Esophagus (tissue), 2 donors: ENCODE measurements around the gene MLH1. TPM values are rescaled to one million over a fixed set of nuclear protein-coding genes. Genes with fewer than 3 reads are reported as not detected.
"Not testable (repeated sequence)": the region's sequence is repeated elsewhere in the genome, so short reads cannot be mapped to it uniquely, and the experiment has no call there.

Experiments
- H3K27ac ChIP-seq, 2 donors: one replicate each; pipeline ENCODE4 v1.5.1; 2013; ENCODE audit warnings: low read depth in 2 of 2, mild to moderate bottlenecking in 2 of 2, inconsistent platforms in 1 of 2, low read length in 1 of 2, moderate library complexity in 1 of 2
- H3K27me3 ChIP-seq, 2 donors: one replicate each; pipeline ENCODE4 v1.6.1; 2013; ENCODE audit warnings: low read length in 2 of 2, control low read depth in 1 of 2, mild to moderate bottlenecking in 1 of 2; ENCODE audit not compliant: insufficient read depth in 2 of 2, control insufficient read depth in 1 of 2
- H3K36me3 ChIP-seq, 2 donors: one replicate each; pipeline ENCODE4 v1.6.1; 2013; ENCODE audit warnings: low read length in 1 of 2; ENCODE audit not compliant: control insufficient read depth in 2 of 2, insufficient read depth in 2 of 2
- H3K4me1 ChIP-seq, 2 donors: one replicate each; pipeline ENCODE4 v1.6.1; 2013; ENCODE audit warnings: low read length in 1 of 2; ENCODE audit not compliant: control insufficient read depth in 2 of 2, insufficient read depth in 2 of 2
- H3K4me3 ChIP-seq, 2 donors: one replicate each; pipeline ENCODE4 v1.5.1; 2013; ENCODE audit warnings: low read length in 2 of 2, mild to moderate bottlenecking in 2 of 2, low read depth in 1 of 2, moderate library complexity in 1 of 2
- H3K9me3 ChIP-seq, 2 donors: one replicate each; pipeline ENCODE4 v1.6.1; 2013; ENCODE audit warnings: mild to moderate bottlenecking in 2 of 2, low read depth in 1 of 2, low read length in 1 of 2, moderate library complexity in 1 of 2; ENCODE audit not compliant: control insufficient read depth in 2 of 2, insufficient read depth in 1 of 2
- WGBS, 2 donors: extraction: QIAGEN DNeasy Blood & Tissue Kit; methylation state at CpG; one replicate each; pipeline ENCODE4 v1.1.7; 2013; 5-methylcytosine and 5-hydroxymethylcytosine counted together
- polyA plus RNA-seq, 2 donors: library from polyadenylated mRNA; stranded (reverse); fragments of 200-250 nt; gene quantifications; one replicate each; pipeline ENCODE4 v1.2.3, GENCODE V29; 2013
- donor health status: healthy with polysubstance abuse.
- donor health status: Bipolar disorder and iron deficiency.

MLH1 gene
- polyA plus RNA-seq, 2 donors, result 7.0 to 13.9 TPM

- WGBS, 2 donors, result 52% methylated on average over 3 of the region's 3 CpGs
Measured at GRCh38 chr3:36957862-36958686, 35.2 kb upstream of the MLH1 start.

DNA sequence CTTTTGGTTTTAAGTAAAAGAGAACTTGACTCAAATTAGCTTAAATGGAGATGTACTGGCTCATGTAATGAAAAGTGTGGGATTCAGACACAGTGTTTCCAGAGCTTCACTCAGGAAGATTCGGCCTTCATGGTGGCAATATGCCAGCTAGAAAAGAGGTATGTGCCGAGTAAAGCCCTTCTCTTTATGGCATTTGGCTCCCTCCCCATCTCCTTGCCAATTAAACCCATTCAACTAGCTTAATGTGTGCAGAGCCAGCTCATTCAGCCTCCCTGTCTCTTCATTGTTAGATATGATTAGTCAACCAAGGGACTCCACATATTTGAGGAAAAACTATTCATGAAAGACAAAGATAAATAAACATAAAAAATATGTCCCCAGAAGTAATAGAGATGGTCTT lies 33.5 kb upstream of the MLH1 start:
- Histone ChIP-seq H3K27ac (no peak overlapping the region), H3K9me3 (no peaks in the 10 kb centered on the region), H3K27me3 (no peaks in the 10 kb centered on the region), H3K4me1 (no peaks in the 10 kb centered on the region), H3K4me3 (no peak overlapping the region), H3K36me3 (no peaks in the 10 kb centered on the region)
- 27 to 40% methylated on average over 2 of the region's 2 CpGs for WGBS, 2 donors

More at GRCh38 chr3:36957862-36958686, 35.2 kb upstream of the MLH1 start:
- Histone ChIP-seq H3K9me3 (no peaks in the 10 kb centered on the region), H3K27me3 (no peaks in the 10 kb centered on the region), H3K27ac (no peak overlapping the region), H3K4me3 (no peak overlapping the region), H3K4me1 (no peaks in the 10 kb centered on the region), H3K36me3 (no peaks in the 10 kb centered on the region)

DNA sequence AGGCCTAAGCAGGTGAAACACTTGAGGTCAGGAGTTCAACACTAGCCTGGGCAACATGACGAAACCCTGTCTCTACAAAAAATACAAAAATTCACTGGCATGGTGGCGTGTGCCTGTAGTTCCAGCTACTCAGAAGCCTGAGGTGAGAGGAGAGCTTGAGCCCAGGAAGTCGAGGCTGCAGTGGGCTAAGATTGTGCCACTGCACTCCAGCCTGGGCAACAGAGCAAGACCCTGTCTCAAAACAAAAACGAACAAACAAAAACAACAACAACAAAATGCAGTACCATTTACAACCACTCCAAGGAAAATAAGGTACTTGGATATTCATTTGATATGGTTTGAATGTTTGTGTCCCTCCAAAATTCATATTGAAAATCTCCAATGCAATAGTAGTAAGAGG lies 32.8 kb upstream of the MLH1 start:
- no peak overlapping the region for H3K27ac ChIP-seq
- WGBS, 2 donors, result 89 to 92% methylated on average over 4 of the region's 4 CpGs

DNA sequence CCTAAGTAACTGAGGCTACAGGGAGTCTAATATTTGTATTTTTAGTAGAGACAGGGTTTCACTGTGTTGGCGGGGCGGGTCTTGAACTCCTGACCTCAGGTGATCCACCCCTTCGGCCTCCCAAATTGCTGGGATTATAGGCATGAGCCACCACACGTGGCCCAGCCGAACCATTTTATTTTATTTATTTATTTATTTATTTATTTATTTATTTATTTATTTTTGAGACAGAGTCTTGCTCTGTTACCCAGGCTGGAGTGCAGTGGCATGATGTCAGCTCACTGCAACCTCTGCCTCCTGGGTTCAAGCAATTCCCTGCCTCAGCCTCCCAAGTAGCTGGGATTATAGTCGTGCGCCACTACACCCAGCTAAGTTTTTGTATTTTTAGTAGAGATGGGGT lies 30.3 kb upstream of the MLH1 start:
- not testable (repeated sequence) for H3K27me3 ChIP-seq, H3K9me3 ChIP-seq, H3K4me3 ChIP-seq, H3K36me3 ChIP-seq, H3K4me1 ChIP-seq, H3K27ac ChIP-seq
- 95% methylated on average over 7 of the region's 7 CpGs for WGBS, 2 donors

More for the DNA sequence above, 32.8 kb upstream of the MLH1 start:
- Histone ChIP-seq H3K27me3 (no peaks in the 10 kb centered on the region), H3K9me3 (no peaks in the 10 kb centered on the region), H3K4me3 (no peak overlapping the region), H3K36me3 (no peaks in the 10 kb centered on the region), H3K4me1 (no peaks in the 10 kb centered on the region)

GRCh38 chr3:36964331-36964730 lies 29.0 kb upstream of the MLH1 start:
- no peaks in the 10 kb centered on the region for H3K9me3 ChIP-seq
- no peaks in the 10 kb centered on the region for H3K36me3 ChIP-seq
- no peak overlapping the region for H3K4me3 ChIP-seq
- H3K27me3 ChIP-seq, result no peaks in the 10 kb centered on the region
- no peak overlapping the region for H3K27ac ChIP-seq
- no peaks in the 10 kb centered on the region for H3K4me1 ChIP-seq
- WGBS, 2 donors, result 90 to 95% methylated on average over 1 of the region's 1 CpG

DNA sequence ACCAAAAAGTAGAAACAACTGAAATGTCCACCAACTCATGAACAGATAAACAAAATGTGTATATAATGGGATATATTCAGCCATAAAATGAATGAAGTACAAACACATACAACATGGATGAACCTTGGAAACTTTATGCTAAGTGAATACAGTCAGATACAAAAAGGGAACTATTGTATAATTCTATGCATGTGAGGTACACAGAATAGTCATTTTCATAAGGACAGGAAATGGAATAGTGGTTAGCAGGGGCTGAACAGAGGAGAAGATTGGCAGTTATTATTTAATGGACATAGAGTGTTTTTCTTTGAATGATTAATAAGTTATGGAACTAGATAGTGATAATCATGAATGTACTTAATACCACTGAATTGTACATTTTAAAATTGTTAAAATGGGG lies 28.5 kb upstream of the MLH1 start:
- no peaks in the 10 kb centered on the region for H3K36me3 ChIP-seq
- H3K27ac ChIP-seq, result no peak overlapping the region
- H3K4me3 ChIP-seq, result no peak overlapping the region

DNA sequence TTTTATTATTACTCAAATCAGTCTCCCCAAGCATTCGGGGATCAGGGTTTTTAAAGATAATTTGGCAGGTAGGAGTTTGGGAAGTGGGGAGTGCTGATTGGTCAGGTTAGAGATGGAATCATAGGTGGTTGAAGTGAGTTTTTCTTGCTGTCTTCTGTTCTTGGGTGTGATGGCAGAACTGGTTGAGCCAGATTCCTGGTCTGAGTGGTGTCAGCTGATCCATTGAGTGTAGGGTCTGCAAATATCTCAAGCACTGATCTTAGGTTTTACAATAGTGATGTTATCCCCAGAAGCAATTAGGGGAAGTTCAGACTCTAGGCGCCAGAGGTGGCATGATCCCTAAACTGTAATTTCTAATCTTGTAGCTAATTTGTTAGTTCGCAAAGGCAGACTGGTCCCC lies 27.9 kb upstream of the MLH1 start:
- Histone ChIP-seq H3K36me3 (no peaks in the 10 kb centered on the region), H3K9me3 (no peaks in the 10 kb centered on the region), H3K27me3 (no peaks in the 10 kb centered on the region), H3K4me3 (no peak overlapping the region), H3K27ac (no peak overlapping the region), H3K4me1 (peaks cover 0 to 2% of the 10 kb centered on the region in 2 donors)
- 70 to 73% methylated on average over 3 of the region's 3 CpGs for WGBS, 2 donors

More for the DNA sequence above, 28.5 kb upstream of the MLH1 start:
- Histone ChIP-seq H3K4me1 (peaks cover 0 to under 1% of the 10 kb centered on the region in 2 donors), H3K9me3 (no peaks in the 10 kb centered on the region), H3K27me3 (no peaks in the 10 kb centered on the region)

- H3K4me3 ChIP-seq, result no peak overlapping the region
- WGBS, 2 donors, result 66 to 74% methylated on average over 4 of the region's 4 CpGs
- H3K27me3 ChIP-seq, result no peaks in the 10 kb centered on the region
- H3K27ac ChIP-seq, result no peak overlapping the region
- no peaks in the 10 kb centered on the region for H3K36me3 ChIP-seq
- no peaks in the 10 kb centered on the region for H3K9me3 ChIP-seq
- peaks cover 0 to 2% of the 10 kb centered on the region in 2 donors for H3K4me1 ChIP-seq
Measured at GRCh38 chr3:36969085-36969484, 24.2 kb upstream of the MLH1 start.

GRCh38 chr3:36969540-36970432 lies 23.5 kb upstream of the MLH1 start:
- no peaks in the 10 kb centered on the region for H3K27me3 ChIP-seq
- peaks cover 0 to 2% of the 10 kb centered on the region in 2 donors for H3K4me1 ChIP-seq
- no peak overlapping the region for H3K4me3 ChIP-seq
- H3K9me3 ChIP-seq, result no peaks in the 10 kb centered on the region
- H3K27ac ChIP-seq, result no peak overlapping the region
- no peaks in the 10 kb centered on the region for H3K36me3 ChIP-seq
- 27 to 48% methylated on average over 3 to 4 of the region's 4 CpGs for WGBS, 2 donors
